Measurements from ENCODE around the gene NEDD4L.

NEDD4L gene

DNA sequence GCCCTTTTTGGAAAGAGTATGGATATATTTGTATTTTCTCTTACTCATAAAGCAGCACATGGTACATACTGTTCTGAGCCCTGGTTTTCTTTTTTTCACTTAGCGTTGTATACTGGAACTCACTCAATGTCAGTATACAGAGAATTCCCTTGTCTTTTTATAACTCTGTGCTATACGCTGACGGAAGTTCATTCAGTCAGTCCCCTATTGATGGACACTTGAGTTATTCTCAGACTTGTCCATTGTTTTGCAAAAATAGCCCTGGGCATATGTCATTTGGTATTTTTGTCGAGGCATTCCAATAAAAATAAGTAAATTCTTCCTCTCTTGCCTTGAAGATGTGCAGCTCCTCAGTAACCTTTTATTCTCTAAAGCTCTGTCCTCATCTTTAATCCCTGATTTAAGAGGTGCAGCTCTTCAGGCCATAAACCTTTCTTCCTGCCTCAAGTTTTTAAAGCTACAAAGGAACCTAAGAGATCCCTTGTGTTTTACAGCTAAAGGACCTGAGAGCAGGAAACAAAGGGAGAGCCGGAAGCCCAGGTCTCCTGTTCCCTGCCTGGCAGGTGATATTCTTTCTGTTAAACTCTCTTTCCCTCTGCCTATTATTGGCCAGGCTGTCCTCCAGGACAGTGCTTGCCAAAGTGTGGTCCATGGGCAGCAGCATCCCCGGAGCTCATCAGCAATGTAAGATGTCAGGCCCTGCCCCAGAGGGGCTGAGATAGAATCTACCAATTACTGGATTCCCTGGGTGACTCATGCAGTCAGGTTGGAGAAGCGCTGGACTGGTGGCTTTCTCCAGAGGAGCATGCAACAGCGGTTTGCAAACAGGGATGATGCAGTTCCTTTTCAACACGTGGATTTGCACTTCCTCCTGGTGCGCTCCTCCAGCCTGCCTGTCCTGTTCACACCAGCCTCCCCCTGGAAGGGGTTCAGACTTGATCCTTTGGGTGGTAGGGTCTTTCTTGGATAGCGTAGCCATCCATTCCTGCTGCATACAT lies 158.0 kb downstream of the NEDD4L start:
- ChIA-PET CTCF (interaction anchor here (1.0 kb wide), 1 partner anchor 9 kb away, joined by 5 read pairs; no protein-coding TSS in a partner anchor), POLR2A (no interaction called here)
- TF ChIP-seq TARDBP (IDR thresholded peaks at IDR 0.05) (no peak), FOXA1 (IDR thresholded peaks at IDR 0.05) (no peak), ARNT (IDR thresholded peaks at IDR 0.05) (no peak), FOXK2 (IDR thresholded peaks at IDR 0.05) (no peak), HDGF (IDR thresholded peaks at IDR 0.05; ENCODE audit: borderline replicate concordance) (no peak), ZNF384 (IDR thresholded peaks at IDR 0.05) (no peak), FOXM1 (IDR thresholded peaks at IDR 0.05; ENCODE audit: borderline replicate concordance) (no peak), LEF1 (IDR thresholded peaks at IDR 0.05; ENCODE audit: borderline replicate concordance) (no peak), ELF4 (IDR thresholded peaks at IDR 0.05) (no peak), L3MBTL2 (conservative IDR thresholded peaks at IDR 0.05) (no peak), SUZ12 (IDR thresholded peaks at IDR 0.05) (no peak), NFRKB (IDR thresholded peaks at IDR 0.05) (no peak), SP1 (IDR thresholded peaks at IDR 0.05) (no peak), CTBP1 (IDR thresholded peaks at IDR 0.05; ENCODE audit: borderline replicate concordance) (no peak), BHLHE40 (IDR thresholded peaks at IDR 0.05; ENCODE audit: borderline replicate concordance) (no peak)
- TF ChIP-seq, protein P1, sequence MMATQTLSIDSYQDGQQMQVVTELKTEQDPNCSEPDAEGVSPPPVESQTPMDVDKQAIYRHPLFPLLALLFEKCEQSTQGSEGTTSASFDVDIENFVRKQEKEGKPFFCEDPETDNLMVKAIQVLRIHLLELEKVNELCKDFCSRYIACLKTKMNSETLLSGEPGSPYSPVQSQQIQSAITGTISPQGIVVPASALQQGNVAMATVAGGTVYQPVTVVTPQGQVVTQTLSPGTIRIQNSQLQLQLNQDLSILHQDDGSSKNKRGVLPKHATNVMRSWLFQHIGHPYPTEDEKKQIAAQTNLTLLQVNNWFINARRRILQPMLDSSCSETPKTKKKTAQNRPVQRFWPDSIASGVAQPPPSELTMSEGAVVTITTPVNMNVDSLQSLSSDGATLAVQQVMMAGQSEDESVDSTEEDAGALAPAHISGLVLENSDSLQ (IDR thresholded peaks at IDR 0.05) = no peak
- DNase-seq (ENCODE audit: extremely low spot score) = no peak

DNA sequence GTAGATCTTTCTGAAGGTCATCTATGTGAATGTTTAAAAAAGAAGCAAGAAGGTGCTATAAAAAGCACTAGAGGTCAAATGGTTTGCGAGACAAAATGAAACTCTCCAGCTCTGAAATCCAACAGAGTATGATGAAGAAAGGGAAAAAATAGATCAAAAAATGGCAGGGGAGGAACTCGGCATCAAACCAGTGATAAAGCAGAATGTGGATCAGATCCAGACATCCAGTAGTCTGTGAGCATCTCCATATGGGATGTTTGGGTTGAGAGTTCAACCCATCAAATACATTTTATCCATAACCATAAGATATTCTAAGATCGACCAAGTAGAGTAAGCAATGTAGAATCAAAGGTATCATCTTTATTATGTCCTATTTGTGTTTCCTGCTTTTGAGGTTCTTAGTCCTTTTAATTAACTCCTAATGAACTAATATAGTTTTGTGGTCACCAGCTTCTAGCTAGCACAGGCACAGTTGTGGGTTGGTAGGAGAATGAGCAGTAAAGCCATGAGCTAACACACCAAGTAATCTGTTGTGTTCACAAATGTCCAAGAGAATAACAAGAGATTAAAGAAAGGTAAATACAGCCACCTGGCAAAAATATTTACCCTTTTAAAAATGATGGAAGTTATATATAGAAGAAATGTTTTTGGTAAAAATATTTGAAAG lies 160.9 kb downstream of the NEDD4L start:
- ChIA-PET POLR2A (no interaction called here), CTCF (interaction anchor here (0.6 kb wide), 1 partner anchor 597 kb away, joined by 6 read pairs; no protein-coding TSS in a partner anchor)
- TF ChIP-seq ZNF384 (IDR thresholded peaks at IDR 0.05) = no peak
- no peak for TF ChIP-seq FOXM1 (IDR thresholded peaks at IDR 0.05; ENCODE audit: borderline replicate concordance)
- no peak for TF ChIP-seq SUZ12 (IDR thresholded peaks at IDR 0.05)
- no peak for TF ChIP-seq FOXA1 (IDR thresholded peaks at IDR 0.05)
- TF ChIP-seq TARDBP (IDR thresholded peaks at IDR 0.05) = no peak
- TF ChIP-seq ELF4 (IDR thresholded peaks at IDR 0.05) = no peak
- no peak for TF ChIP-seq ARNT (IDR thresholded peaks at IDR 0.05)
- DNase-seq (ENCODE audit: extremely low spot score) = no peak

DNA sequence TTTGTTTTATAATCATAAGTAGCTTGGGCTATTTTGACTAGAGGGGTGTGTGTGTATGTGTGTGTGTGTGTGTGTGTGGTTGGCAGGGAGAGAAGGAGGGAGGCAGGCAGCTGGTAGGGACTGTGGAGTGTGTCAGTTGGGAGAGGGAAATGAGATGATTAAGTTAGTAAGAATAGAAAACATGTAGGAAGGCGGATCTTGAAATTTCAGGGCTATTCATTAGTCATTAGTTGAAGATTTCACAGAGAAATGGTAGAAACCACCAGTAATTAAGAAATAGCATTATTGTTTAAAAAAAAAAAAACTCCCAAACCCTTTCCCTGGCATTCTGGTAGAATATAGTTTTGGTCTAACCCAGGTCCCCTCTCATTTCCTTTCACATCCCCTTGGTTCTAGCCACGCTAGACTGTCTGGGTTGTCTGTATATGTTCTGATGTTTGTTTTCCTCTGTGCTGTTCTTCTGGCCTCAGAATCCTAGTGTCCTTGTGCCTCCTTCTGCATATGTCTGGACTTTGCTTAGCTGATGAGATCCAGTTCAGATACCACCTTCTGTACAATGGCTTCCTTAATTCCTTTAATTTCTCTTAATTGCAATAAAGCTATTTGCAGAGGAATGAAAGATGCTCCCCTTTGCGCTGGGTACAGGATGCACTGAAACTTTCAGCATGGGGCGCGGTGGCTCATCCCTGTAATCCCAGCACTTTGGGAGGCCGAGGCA lies 161.6 kb downstream of the NEDD4L start:
- ChIA-PET POLR2A (no interaction called here), CTCF (no interaction called here)
- DNase-seq (ENCODE audit: extremely low spot score) = no peak
- TF ChIP-seq ELF4 (IDR thresholded peaks at IDR 0.05) (no peak), FOXM1 (IDR thresholded peaks at IDR 0.05; ENCODE audit: borderline replicate concordance) (no peak), CTBP1 (IDR thresholded peaks at IDR 0.05; ENCODE audit: borderline replicate concordance) (no peak), SP1 (IDR thresholded peaks at IDR 0.05) (no peak), SUZ12 (IDR thresholded peaks at IDR 0.05) (no peak), L3MBTL2 (conservative IDR thresholded peaks at IDR 0.05) (no peak), LEF1 (IDR thresholded peaks at IDR 0.05; ENCODE audit: borderline replicate concordance) (no peak), ZNF384 (IDR thresholded peaks at IDR 0.05) (no peak), TARDBP (IDR thresholded peaks at IDR 0.05) (no peak), FOXA1 (IDR thresholded peaks at IDR 0.05) (no peak), ARNT (IDR thresholded peaks at IDR 0.05) (no peak), HDGF (IDR thresholded peaks at IDR 0.05; ENCODE audit: borderline replicate concordance) (no peak), FOXK2 (IDR thresholded peaks at IDR 0.05) (no peak), BHLHE40 (IDR thresholded peaks at IDR 0.05; ENCODE audit: borderline replicate concordance) (no peak), NFRKB (IDR thresholded peaks at IDR 0.05) (no peak)
- TF ChIP-seq, protein P1 (IDR thresholded peaks at IDR 0.05) = no peak

DNA sequence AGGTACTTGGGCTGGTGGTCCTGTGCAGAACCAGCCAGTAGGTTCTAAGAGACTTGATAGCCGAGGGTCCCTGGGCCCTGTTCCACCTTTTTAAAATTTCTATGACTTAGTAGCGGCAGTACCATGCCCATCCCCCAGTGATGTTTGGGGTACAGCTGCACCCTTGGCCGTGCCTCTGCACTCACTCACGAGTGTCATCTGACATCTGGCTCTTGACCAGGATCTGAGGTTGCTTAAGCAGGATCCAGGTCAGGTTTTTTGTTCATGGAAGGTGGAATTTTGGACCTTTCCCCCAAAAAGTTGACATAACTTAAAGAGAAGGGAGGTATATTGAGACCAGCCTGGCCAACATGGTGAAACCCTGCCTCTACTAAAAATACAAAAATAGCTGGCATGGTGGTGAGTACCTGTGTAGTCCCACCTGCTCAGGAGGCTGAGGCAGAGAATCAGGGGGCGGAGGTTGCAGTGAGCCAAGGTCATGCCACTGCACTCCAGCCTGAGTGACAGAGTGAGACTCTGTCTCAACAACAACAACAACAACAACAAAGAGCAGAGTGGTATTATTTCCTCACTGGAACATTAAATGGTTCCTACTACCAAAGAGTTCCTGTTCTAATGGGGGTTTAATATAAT lies 163.6 kb downstream of the NEDD4L start:
- POLR2A ChIA-PET = no interaction called here
- no peak for DNase-seq (ENCODE audit: extremely low spot score)
- CTCF ChIA-PET = no interaction called here
- no peak for TF ChIP-seq FOXA1 (IDR thresholded peaks at IDR 0.05)

DNA sequence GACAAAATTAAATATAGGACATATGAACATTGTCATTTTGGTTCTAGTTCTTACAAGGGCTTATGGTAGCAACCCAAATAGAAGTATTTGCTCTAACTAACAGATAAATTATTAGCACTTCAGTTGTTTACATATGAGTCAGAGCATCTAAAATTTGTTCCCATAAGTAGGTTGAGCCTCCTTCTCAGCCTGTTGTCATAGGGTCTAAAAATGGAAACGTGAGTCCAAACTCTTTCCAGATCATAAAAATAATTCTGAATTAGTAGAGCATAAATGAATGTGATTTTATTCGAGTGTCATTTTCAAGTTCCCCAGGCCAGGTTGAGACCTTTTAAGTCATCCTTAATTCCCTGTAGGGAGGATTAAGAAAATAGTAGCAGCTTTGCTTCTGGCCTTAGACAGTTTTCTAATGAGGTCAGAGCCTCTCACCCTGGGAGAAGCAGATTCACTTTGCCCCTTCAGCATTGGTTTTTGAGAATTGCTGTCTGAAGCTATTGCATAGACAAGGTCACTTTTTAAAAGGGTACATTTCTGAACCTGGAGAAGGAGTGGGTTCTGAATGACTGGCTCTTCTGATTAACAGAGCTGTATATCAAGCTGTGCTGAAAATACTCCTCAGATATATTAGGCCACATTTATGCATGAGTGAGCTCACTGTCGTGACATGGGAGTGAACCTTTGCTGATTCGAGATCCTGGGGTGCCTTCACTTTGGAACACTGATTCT lies 164.3 kb downstream of the NEDD4L start:
- no peak for TF ChIP-seq LEF1 (IDR thresholded peaks at IDR 0.05; ENCODE audit: borderline replicate concordance)
- TF ChIP-seq FOXM1 (IDR thresholded peaks at IDR 0.05; ENCODE audit: borderline replicate concordance) = no peak
- no peak for TF ChIP-seq TARDBP (IDR thresholded peaks at IDR 0.05)
- TF ChIP-seq ELF4 (IDR thresholded peaks at IDR 0.05) = no peak
- TF ChIP-seq NFRKB (IDR thresholded peaks at IDR 0.05) = no peak
- TF ChIP-seq L3MBTL2 (conservative IDR thresholded peaks at IDR 0.05) = no peak
- TF ChIP-seq BHLHE40 (IDR thresholded peaks at IDR 0.05; ENCODE audit: borderline replicate concordance) = no peak
- no peak for TF ChIP-seq FOXA1 (IDR thresholded peaks at IDR 0.05)
- POLR2A ChIA-PET = no interaction called here
- DNase-seq (ENCODE audit: extremely low spot score) = no peak
- CTCF ChIA-PET = no interaction called here
